Activated CD8-positive, alpha-beta T cell treated with anti-CD3 and anti-CD28 coated beads for 36 hours (primary cell): ENCODE data around the gene SPATA2. TPM values are rescaled to one million over a fixed set of nuclear protein-coding genes. Genes with fewer than 3 reads are reported as not detected.

Experiments
- ATAC-seq: fragments of 200-7000 bp; cut with Tn5 transposase; one replicate; pipeline ENCODE4 v1.10.0; 2021; ENCODE audit warnings: mild to moderate bottlenecking, moderate library complexity
- CTCF ChIA-PET: fragments of 350-600 bp; sonication (Branson Sonifier 250); formaldehyde crosslinking; loops from one replicate; lab custom pipeline; 2021; ENCODE audit warnings: antibody characterized with exemption; lab: Charles Lee
- POLR2A ChIA-PET: fragments of 350-600 bp; sonication (Branson Sonifier 250); formaldehyde crosslinking; loops from one replicate; lab custom pipeline; 2021; ENCODE audit warnings: antibody characterized with exemption; lab: Charles Lee
- DNase-seq: peaks from one replicate; pipeline ENCODE4 v3.0.0-alpha.2; 2020
- H3K27ac Mint-ChIP-seq: one replicate; pipeline ENCODE4 v1.8.0; 2021; ENCODE audit warnings: mild to moderate bottlenecking, mixed read lengths
- H3K27me3 Mint-ChIP-seq: one replicate; pipeline ENCODE4 v1.8.0; 2021; ENCODE audit warnings: mixed read lengths
- H3K36me3 Mint-ChIP-seq: one replicate; pipeline ENCODE4 v1.8.0; 2021; ENCODE audit warnings: low read depth, mixed read lengths
- H3K4me1 Mint-ChIP-seq: one replicate; pipeline ENCODE4 v1.8.0; 2021; ENCODE audit warnings: low read depth, mixed read lengths
- H3K4me3 Mint-ChIP-seq: one replicate; pipeline ENCODE4 v1.8.0; 2021; ENCODE audit warnings: mild to moderate bottlenecking, moderate library complexity, mixed read lengths
- H3K9me3 Mint-ChIP-seq: one replicate; pipeline ENCODE4 v1.8.0; 2021; ENCODE audit warnings: mixed read lengths
- CTCF ChIP-seq: fragments of 200-600 bp; IDR thresholded peaks from one replicate; pipeline ENCODE4 v1.8.0; 2022; ENCODE audit warnings: antibody characterized with exemption, mild to moderate bottlenecking
- intact Hi-C: fragments of 100-400 bp; cut with micrococcal nuclease; formaldehyde crosslinking; loops from one replicate; pipeline ENCODE4 v1.10.0; 2022
- total RNA-seq, 2 experiments: library from RNA; stranded (reverse); gene quantifications; one replicate each; pipeline ENCODE4 v1.2.3, GENCODE V29; 2021

Gene SPATA2
- total RNA-seq, 2 experiments from 2014 or later, result 6.2 to 7.4 TPM

DNA sequence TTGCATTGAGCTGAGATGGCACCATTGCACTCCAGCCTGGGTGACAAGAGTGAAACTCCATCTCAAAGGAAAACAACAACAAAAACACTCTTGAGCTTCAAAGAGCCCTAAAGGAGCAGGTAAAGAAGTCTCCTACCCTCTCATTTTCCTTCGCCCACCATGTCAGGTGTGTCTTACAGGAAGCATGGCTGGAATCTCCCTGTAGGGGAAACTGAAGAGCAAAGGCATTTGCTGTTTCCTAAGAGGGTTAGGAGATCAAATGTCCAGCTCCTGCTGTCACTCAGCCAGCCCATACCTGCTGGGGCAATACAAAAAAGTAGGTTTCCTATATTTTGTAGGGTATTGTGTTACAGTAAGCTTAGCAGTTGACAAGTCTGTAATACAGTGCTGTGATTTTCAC, 43.3 kb downstream of the SPATA2 start:
- no peaks in the 10 kb centered on the region for H3K4me1 Mint-ChIP-seq

GRCh38 chr20:49871391-49871948, 43.9 kb downstream of the SPATA2 start:
- no peaks in the 10 kb centered on the region for H3K4me1 Mint-ChIP-seq
- ChIA-PET POLR2A (no interaction called here), CTCF (interaction anchor here (0.6 to 3.8 kb wide), 2 partner anchors 17 to 247 kb away, joined by 3 to 16 read pairs; no protein-coding TSS in a partner anchor)
- no peak overlapping the region for H3K27ac Mint-ChIP-seq
- no peak for TF ChIP-seq CTCF
- peaks cover 6% of the 10 kb centered on the region for H3K36me3 Mint-ChIP-seq
- DNase-seq, result no peak
- intact Hi-C loops, result no loop called here
- H3K4me3 Mint-ChIP-seq, result no peak overlapping the region
- H3K27me3 Mint-ChIP-seq, result no peaks in the 10 kb centered on the region
- no peaks in the 10 kb centered on the region for H3K9me3 Mint-ChIP-seq
- ATAC-seq, result no peak

More for the DNA sequence above, 43.3 kb downstream of the SPATA2 start:
- ChIA-PET POLR2A (no interaction called here), CTCF (interaction anchor here (0.6 to 3.8 kb wide), 3 partner anchors 16 to 248 kb away, joined by 3 to 16 read pairs (median 5); no protein-coding TSS in a partner anchor)
- ATAC-seq, result no peak
- no peak overlapping the region for H3K4me3 Mint-ChIP-seq
- H3K9me3 Mint-ChIP-seq, result no peaks in the 10 kb centered on the region
- H3K36me3 Mint-ChIP-seq, result peaks cover 6% of the 10 kb centered on the region
- intact Hi-C loops, result no loop called here
- no peak for TF ChIP-seq CTCF
- no peaks in the 10 kb centered on the region for H3K27me3 Mint-ChIP-seq
- DNase-seq, result no peak
- no peak overlapping the region for H3K27ac Mint-ChIP-seq

- H3K27ac Mint-ChIP-seq, result no peak overlapping the region
- intact Hi-C loops, result no loop called here
- peaks cover 4% of the 10 kb centered on the region for H3K36me3 Mint-ChIP-seq
- H3K27me3 Mint-ChIP-seq, result no peaks in the 10 kb centered on the region
- H3K4me1 Mint-ChIP-seq, result no peaks in the 10 kb centered on the region
- no peaks in the 10 kb centered on the region for H3K9me3 Mint-ChIP-seq
- ATAC-seq (no peak), DNase-seq (no peak)
- TF ChIP-seq CTCF, result no peak
- H3K4me3 Mint-ChIP-seq, result no peak overlapping the region
- ChIA-PET POLR2A (no interaction called here), CTCF (no interaction called here)
These were observed 45.1 kb downstream of the SPATA2 start for GRCh38 chr20:49870261-49870660.

DNA sequence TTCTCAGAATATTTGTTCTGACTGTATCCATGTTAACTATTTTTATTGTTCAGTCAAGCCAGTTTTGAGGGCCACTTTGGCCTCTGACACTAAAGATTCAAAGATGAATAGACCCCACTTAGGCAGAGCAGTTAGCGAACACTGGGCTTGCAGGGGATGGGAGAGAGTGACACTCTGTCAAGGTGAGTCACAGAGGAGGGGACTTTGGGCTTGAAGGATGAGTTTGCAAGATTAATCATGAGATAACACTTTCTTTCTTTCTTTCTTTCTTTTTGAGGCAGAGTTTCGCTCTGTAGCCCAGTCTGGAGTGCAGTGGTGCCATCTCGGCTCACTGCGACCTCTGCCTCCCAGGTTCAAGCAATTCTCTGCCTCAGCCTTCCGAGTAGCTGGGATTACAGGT, 46.4 kb downstream of the SPATA2 start:
- Mint-ChIP-seq H3K4me3 (no peak overlapping the region), H3K4me1 (no peaks in the 10 kb centered on the region), H3K27ac (no peak overlapping the region), H3K36me3 (peaks cover 4% of the 10 kb centered on the region), H3K9me3 (no peaks in the 10 kb centered on the region), H3K27me3 (no peaks in the 10 kb centered on the region)
- ATAC-seq (no peak), DNase-seq (no peak)
- ChIA-PET CTCF (interaction anchor here (0.9 kb wide), 1 partner anchor 20 kb away, joined by 3 read pairs; no protein-coding TSS in a partner anchor), POLR2A (no interaction called here)
- TF ChIP-seq CTCF, result no peak
- intact Hi-C loops, result no loop called here

DNA sequence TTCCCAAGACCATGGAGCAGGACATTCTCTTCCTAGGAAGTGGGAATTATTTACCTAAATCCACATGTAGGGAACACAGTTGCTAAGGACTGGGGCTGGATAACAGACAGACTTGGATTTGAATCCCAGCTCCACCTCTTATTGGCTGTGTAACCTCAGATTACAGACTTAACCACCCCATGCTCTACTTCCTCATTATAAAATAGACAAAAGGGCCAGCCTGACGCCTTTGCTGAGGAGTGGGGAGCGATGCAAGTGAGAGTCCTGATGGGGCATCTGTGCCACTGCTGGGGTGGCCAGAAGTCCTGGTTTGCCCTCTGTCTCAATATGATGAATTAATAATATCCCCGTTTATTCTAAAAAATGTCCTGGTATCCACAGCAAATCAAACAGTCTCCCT, 46.8 kb downstream of the SPATA2 start:
- Mint-ChIP-seq H3K27me3 (no peaks in the 10 kb centered on the region), H3K4me1 (no peaks in the 10 kb centered on the region), H3K9me3 (no peaks in the 10 kb centered on the region), H3K36me3 (peaks cover 4% of the 10 kb centered on the region), H3K4me3 (no peak overlapping the region), H3K27ac (no peak overlapping the region)
- ChIA-PET CTCF (interaction anchor here (0.9 to 2.1 kb wide), 2 partner anchors 20 to 22 kb away, joined by 3 to 9 read pairs; no protein-coding TSS in a partner anchor), POLR2A (no interaction called here)
- no peak for DNase-seq
- intact Hi-C loops, result no loop called here
- no peak for ATAC-seq
- no peak for TF ChIP-seq CTCF
